ENCODE results near the gene MYO10.
A peak's percentile ranks its signal among the peaks of the same experiment; 100 is the strongest.
"Not testable (repeated sequence)": the region's sequence is repeated elsewhere in the genome, so short reads cannot be mapped to it uniquely, and the experiment has no call there.

MYO10 gene

DNA sequence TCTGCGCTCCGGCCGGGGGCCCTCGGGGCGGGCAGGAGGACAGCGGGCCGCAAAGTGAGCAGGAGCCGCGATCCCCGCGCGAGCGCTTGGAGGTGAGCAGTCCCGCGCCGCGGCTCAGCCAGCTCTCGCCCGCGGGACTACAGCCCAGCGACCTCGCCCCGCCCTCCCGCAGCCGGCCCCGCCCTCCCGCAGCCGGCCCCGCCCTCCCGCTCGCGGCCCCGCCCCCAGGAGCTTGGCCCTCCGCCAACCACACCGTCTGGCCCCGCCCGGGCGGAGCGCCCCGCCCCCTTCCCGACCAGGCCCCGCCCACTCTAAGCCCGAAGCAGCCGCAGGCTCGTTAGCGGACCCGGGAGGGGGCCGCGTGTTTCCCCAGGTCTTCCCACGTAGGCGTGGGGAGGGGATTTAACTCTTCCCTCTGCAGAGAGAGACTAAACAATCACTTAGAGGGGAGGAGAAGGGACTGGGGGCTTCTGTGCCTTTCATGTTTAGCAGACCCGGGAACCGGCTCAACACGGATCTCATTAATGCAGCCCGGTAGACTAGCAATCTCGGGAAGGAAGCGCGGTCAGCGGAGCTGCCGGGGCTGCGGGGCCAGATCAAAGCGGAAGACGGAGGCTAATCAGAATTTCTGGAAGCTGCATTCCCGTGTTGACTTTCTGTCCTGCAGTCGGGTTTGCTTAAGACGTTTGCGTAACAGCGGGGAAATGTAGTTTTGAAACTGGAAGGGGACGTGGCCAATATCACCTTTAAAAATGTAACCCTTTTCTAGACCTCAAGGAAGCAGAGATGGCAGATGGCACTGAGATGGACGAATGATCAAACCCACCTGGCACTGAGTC lies at the start of gene MYO10:
MYO10 (minus strand) TSS at position 139 of the 839 bp plus-strand sequence. CDS start 480 bp downstream, outside the sequence.
- DNase-seq: peak; percentile 66 to 84

DNA sequence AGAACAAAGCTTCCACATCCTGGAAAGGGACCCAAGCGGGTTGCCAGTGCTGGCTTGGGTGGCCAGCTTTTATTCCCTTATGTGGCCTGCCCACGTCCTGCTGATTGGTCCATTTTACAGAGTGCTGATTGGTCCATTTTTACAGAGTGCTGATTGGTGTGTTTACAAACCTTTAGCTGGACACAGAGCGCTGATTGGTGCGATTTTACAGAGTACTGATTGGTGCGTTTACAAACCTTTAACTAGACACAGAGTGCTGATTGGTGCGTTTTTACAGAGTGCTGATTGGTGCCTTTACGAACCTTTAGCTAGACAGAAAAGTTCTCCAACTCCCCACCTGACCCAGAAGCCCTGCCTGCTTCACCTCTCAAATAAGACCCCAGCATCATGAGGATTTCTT lies 49.2 kb upstream of the MYO10 start:
- not testable (repeated sequence) for DNase-seq

DNA sequence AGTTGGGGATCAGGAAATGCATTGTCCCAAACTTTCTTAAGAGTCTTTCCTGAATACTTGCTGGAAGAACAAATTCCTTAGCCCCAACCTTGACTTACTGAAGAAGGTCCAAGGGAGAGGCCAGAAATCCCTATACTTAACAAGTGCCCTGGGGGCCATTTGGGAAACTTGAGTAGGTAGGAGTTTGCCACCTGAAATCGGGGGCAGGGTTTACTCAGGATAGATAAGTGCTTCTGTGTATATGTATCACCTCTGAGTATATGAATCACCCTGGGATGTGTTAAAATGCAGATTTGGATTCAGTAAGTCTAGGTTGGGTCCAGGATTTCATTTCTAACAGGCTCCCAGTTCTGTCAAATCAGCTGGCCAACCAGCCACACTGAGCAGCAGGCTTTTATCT lies 47.9 kb upstream of the MYO10 start:
- no peak for DNase-seq

DNA sequence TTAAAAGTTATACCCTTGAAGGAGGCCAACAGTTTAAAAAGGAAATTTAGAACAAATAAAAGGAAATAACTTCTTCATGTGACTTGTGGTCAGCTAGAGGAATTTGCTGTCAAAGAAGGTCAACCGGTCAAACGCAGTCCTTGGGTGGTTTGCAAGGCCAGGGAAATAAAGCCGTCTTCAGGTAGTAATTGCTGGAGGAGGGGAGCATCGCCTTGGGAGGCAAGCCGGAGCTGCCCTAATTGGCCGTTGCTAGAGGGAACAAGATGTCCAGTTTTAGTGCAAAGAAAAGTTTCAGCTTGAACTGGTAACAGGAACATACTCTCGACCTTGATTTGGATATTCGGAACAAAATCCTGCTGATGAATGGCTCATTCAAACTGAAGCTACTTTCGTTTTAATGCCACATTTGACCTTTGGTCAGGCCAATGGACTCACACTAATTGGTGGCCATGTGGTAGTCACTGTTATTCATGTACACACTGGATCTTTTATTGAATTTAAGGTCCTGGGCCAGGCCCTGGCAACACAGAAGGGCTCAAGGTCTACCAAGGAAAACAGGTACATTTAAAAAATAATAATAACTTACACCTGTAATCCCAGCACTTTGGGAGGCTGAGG lies 47.0 kb upstream of the MYO10 start:
- DNase-seq: no peak

DNA sequence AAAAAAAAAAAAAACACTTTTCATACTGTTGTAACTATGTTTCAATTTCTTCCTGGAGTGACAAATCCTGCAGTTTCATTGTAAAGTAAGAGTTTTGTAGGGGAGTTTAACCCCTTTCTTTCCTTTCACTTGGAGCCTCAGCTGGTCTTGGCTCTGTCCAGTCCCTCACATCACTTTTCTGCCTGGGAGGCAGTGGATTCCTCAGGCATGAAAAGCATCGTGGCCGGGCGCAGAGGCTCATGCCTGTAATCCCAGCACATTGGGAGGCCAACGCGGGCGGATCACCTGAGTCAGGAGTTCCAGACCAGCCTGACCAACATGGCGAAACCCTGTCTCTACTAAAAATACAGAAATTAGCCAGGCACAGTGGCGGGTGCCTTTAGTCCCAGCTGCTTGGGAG lies 45.6 kb upstream of the MYO10 start:
- no peak for DNase-seq

DNA sequence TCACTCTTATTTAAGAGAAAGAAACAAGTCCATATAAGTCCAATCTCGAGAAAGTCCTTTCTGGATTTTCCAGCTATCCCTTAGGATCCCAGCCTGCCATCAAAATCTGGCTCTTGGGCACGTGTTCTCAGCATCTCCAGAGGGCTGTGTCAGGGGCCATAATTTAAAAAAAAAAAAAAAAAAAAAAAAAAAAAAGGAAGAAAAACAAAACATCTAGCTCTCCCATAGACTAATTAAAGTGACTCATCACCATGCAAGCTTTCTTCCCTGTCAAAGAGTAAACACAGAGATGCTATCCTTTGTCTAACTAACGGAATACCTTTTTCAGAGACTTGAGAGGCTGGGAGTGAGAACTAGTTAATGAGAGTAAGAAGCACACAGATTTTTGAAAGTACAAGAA lies 44.9 kb upstream of the MYO10 start:
- no peak for DNase-seq

DNA sequence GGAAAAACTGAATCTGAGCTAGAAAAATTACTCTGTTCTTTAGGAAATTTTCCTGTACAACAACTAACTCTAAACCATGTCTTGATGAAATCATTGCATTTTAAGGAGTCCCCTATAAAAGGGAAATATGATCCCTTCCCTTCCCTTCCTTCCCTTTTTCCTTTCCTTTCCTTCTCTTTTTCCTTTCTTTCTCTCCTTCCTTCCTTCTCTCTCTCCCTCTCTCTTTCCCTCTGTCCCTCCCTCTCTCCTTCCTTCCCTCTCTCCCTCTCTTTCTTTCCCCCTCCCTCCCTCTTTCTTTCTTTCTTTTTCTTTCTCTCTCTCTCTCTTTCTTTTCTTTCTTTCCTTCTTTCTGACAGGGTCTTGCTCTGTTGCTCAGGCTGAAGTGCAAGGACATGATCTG lies 42.2 kb upstream of the MYO10 start:
- no peak for DNase-seq

DNA sequence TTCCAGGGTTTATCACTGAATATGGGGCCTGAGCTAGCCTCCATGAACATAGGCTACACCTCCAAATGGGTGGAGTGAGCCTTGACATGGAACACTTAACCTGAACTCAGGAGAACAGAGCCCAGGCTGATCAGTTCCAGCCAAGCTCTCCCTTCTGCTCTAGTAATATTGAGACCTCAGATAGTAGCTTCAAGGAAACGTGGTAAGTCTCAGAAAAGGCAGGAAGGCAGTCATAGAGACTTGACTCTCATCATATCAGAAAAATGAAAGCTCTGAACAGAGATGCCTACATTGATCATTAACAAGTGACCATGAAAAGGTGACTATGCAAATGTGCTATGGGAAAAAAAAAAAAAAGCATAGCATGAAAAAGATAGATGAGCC lies 40.5 kb upstream of the MYO10 start:
- DNase-seq: no peak

DNA sequence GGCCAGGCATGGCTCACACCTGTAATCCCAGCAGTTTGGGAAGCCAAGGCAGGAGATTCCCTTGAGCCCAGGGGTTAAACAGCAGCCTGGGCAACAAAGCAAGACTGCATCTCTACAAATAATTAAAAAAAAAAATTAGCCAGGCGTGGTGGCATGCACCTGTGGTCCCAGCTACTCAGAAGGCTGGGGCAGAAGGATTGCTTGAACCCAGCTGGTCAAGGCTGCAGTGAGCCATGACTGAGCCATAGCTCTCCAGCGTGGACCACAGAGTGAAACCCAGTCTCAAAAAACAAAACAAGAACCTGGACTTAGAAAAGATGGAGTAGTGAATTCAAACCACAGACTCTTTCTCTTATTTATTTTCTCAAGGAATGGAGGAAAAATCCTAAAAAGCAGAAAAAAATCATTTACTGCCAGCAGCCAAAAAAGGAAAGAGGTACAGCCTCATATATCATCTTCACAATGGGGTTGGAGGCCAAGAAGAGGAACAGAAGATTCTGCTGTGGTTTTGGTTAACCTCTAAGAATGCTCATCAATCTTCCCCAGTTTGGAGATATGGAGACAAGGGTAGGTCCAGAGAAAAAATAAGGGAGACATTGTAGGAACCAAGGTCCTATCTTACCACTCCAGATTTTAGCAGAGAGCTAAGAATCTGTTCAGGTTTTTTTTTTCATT lies 40.0 kb upstream of the MYO10 start:
- DNase-seq: no peak

DNA sequence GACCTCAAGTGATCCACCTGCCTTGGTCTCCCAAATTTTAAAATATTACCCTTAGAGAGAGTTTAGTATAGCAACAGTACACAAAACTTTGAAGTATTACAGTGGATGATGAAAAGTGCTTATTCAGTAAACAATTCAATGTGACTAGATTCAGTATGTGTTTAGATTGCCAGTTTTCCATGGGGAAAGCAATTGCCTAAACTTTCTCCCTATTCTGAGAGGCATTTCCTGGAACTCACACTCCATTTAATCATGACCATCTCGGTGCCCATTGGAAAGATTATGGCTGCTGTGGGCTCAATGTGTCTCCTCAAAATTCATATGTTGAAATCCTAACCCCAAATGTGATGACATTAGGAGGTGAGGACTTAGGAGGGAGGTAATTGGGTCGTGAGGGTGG lies 38.9 kb upstream of the MYO10 start:
- DNase-seq: no peak

DNA sequence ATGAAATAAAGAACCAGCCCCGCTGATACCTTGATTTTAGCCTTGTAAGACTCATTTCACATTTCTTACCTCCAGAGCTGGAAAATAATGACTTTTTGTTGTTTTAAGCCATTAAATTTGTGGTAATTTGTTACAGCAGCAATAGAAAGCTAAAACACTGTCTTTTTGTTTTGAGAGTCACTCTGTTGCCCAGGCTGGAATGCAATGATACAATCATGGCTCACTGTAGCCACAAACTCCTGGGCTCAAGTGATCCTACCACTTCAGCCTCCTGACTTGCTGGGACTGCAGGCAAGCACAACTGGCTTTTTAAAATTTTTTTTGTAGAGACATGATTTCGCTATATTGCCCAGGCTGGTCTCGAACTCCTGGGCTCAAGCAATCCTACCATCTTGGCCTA lies 34.7 kb upstream of the MYO10 start:
- no peak for DNase-seq

DNA sequence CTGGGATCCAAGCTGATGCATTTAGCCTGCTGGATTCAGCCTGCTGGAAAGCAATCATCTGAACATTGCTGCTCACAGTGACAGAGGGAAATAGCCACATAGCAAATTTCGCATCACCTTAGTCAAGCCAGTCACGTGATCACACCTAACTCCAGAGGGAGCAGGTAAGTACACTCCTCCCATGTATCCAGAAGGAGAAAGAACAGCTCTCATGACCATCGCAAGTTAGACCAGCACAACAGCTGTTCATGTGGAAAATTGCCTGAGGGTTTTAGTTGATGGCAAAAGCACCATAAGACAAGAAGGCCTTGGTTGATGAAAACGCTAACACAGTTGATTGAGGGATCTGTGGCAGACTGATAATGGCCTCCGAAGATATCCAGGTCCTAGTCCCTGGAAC lies 34.2 kb upstream of the MYO10 start:
- DNase-seq: no peak

DNA sequence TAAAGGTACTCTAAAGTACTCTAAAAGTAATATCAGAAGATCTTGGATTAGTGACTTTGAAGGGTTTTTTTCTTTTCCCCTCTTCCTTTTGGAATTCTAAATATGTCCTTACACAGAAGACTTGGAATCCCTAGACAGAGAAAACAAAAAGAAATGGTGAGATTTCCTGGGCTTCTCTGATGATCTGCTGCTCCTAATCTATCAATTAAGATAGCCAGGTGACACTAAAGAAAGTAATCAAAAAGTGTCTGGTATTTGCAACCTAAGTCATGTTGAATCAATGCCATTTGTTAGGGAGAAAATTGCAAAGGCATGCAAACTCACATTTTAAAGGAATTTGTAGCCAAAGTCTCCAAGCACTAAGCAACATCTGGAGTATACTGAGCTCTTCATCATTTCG lies 29.5 kb upstream of the MYO10 start:
- DNase-seq: no peak

DNA sequence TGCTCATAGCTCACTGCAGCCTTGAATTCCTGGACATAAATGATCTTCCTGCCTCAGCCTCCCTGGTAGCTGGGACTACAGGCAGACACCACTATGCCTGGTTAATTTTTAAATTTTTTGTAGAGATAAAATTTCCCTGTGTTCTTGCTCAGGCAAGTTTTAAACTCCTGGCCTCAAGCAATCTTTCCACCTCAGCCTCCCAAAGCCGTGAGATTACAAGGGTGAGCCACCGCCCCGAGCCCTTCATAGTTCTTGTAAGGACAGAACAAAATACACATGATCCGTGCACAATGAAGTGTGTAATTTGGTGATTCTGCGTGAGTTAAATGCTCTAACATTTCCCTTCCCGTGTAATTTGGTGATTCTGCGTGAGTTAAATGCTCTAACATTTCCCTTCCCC lies 27.7 kb upstream of the MYO10 start:
- DNase-seq: no peak

DNA sequence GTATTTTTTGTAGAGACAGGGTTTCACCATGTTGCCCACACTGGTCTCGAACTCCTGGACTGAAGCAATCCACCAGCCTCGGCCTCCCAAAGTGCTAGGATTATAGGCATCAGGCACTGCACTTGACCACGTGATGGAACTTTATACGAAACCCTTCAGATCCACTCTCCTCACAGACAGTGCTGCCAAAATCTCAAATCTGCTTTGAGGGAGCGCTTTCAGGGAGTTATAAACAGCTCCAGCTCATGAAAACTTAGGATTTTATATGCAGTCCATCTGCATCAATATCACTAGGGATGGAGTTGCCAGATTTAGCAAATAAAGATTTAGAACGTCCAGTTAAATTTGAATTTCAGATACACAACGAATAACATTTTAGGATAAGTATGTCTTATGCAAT lies 25.0 kb upstream of the MYO10 start:
- no peak for DNase-seq

DNA sequence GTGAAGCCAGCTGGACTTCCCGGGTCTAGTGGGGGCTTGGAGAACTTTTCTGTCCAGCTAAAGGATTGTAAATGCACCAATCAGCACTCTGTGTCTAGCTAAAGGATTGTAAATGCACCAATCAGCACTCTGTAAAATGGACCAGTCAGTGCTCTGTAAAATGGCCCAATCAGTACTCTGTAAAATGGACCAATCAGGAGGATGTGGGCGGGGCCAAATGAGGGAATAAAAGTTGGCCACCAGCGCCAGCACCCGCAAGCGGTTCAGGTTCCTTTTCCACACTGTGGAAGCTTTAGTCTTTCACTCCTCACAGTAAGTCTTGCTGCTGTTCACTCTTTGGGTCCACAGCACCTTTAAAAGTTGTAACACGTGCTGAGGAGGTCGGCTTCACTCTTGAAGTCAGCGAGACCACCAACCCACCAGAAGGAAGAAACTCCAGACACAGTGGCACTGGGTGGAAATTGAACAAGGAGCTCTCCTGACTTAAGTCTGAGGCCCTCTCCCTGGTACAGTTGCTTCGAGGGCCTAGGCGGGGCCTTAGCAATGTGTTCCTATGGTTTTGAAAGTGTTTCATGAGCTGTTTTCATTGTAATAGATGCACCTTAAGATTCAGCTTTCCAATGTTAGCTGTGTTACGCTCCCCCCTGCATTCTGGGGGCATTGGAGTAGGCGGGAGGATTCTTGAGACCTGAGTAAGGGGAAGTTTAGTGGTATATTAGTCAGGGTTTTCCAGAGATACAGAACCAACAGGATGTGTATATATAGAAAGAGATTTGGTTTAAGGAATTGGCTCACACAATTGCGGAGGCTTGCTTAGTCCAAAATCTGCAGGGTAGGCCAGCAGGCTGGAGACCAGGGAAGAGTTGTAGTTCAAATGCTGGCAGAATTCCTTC lies 21.5 kb upstream of the MYO10 start:
- DNase-seq: no peak

DNA sequence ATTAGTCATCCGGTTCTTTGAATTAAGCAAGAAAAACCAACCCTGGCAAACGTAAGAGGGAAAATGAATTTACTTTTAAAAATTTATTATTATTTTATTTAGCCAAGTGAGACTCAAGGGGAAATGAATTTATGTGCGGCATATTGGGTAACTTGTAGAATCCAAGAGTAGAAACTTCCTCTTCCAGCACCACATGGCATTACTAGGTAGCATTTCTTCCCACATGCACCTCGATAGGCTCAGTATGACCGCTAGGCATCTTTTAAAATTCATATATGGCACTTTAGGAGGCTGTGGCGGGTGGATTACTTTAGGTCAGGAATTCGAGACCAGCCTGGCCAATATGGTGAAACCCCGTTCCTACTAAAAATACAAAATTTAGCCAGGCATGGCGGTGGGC lies 17.6 kb upstream of the MYO10 start:
- no peak for DNase-seq

DNA sequence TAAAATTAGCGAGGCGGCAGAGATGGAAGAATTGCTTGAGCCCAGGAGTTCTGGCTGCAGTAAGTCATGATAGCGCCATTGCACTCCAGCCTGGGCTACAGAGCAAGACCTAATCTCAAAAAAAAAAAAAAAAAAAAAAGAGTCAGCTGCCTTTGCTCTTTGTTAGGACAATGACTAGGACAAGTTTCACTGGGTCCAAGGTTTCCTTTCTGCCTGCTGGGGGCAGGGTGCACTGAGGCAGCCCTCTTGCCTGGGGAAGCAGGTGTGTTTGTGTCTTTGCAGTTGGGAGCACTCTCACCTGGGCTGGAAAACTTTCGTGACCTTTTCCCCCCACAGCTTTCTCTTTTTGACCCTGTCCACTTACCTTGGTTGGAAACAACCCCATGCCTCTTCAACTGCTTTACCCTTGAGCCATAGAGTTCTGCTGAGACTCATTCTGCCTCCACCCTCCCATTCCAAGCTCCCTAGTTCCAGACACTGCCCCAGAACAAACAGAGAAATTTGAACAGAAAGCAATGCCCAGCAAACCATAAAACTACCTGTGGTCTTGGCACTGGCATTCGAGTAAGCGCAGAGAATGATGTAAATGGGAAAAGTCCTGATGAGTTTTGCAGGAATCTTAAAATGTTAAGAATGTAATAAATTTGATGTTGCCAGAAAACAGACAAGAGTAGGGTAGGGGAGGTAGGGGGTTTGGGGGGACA lies 17.0 kb upstream of the MYO10 start:
- DNase-seq: no peak

DNA sequence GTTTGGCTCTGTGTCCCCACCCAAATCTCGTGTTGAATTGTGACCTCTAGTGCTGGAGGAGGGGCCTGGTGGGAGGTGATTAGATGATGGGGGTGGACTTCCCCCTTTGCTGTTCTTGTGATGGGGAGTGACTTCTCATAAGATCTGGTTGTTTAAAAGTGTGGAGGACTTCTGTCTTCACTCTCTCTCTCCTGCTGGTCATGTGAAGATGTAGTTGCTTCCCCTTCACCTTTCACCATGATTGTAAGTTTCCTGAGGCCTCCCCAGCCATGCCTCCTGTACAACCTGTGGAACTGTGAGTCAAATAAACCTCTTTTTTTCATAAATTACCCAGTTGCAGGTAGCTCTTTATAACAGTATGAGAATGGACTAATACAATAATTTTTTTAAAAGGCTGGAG lies 10.6 kb upstream of the MYO10 start:
- DNase-seq: no peak

DNA sequence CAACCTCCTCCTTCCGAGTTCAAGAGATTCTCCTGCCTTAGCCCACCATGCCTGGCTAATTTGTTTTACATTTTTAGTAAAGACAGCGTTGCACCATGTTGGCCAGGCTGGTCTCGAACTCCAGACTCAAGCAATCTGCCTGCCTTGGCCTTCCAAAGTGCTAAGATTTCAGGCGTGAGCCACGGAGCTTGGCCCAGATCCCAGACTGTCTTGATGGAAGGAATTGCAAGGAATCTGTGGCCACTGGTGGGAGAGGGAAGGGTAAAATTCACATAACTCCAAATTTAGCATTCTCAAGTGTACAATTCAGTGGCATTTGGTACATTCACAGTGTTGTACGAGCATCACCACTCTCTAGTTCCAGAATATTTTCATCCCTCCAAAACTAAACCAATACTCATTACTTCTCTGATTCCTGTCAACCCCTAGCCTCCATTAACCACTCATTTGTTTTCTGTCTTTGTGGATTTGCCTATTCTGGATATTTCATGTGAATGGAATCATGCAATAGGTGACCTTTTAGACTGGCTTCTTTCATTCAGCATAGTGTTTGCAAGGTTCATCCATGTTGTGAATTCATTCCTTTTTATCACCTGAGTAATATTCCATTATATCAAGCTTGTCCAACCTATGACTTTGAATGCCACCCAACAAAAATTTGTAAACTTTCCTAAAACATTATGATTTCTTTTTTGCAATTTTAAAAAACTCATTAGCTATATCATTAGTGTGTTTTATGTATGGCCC lies 8.9 kb upstream of the MYO10 start:
- no peak for DNase-seq

DNA sequence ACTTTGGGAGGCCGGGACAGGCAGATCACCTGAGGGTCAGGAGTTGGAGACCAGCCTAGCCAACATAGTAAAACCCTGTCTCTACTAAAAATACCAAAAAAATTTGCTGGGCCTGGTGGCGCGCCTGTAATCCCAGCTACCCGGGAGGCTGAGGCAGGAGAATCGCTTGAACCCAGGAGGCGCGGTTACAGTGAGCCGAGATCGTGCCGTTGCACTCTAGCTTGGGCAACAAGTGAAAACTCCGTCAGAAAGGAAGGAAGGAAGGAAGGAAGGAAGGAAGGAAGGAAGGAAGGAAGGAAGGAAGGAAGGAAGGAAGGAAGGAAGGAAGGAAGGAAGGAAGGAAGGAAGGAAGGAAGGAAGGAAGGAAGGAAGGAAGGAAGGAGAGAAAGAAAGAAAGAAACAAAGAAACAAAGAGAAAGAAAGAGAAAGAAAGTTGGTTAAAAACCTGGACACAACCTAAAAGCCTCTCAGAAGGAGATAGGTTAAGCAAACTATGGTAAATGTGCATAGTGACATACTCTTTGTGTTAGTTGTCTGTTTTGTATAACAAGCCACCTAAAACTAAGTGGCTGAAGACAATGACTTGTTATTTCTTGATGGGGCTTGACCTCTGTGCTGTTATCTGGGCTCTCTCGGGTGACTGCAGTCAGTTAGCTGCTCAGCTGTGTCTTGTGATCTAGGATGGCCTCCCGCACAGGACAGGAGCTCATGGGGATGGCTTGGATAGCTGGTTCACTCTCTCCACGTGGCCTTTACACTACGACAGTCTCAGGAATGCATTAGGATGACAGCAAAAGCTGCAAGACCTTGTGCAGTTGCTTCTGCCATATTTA lies 8.0 kb upstream of the MYO10 start:
- no peak for DNase-seq

All from inflammatory macrophage treated with lipopolysaccharide for 1 hour (primary cell).